Sigmoid colon (tissue), 7 donors: ENCODE measurements around the gene SPNS2. TPM values are rescaled to one million over a fixed set of nuclear protein-coding genes. Genes with fewer than 3 reads are reported as not detected.

Source experiments
- DNase-seq: peaks from one replicate; pipeline ENCODE4 v3.0.0-alpha.2; 2019
- H3K27ac ChIP-seq, 4 donors: fragments of 200-600 bp; sonication (generic); one replicate each; pipeline ENCODE4 v1.5.1; 2016 to 2019; ENCODE audit warnings: mild to moderate bottlenecking in 1 of 4
- H3K27me3 ChIP-seq, 3 donors: fragments of 200-600 bp; sonication (generic); one replicate each; pipeline ENCODE4 v1.5.1; 2019; ENCODE audit warnings: mild to moderate bottlenecking in 1 of 3
- H3K36me3 ChIP-seq, 4 donors: fragments of 200-600 bp; sonication (generic); one replicate each; pipeline ENCODE4 v1.5.1; 2016 to 2019
- H3K4me1 ChIP-seq, 4 donors: fragments of 200-600 bp; sonication (generic); one replicate each; pipeline ENCODE4 v1.5.1; 2017 to 2019
- H3K4me3 ChIP-seq, 4 donors: fragments of 200-600 bp; sonication (generic); one replicate each; pipeline ENCODE4 v1.5.1; 2017 to 2019; ENCODE audit warnings: mild to moderate bottlenecking in 2 of 4, moderate library complexity in 1 of 4
- H3K9me3 ChIP-seq, 4 donors: fragments of 200-600 bp in 3 of 4; sonication (generic) in 3 of 4; one replicate each; pipeline versions ENCODE4 v1.5.1 to v1.6.1; 2013 to 2019
- EP300 ChIP-seq, 4 donors: sonication (generic); formaldehyde crosslinking; IDR thresholded peaks; one replicate each; pipeline ENCODE4 v1.6.1; 2017; ENCODE audit warnings: antibody characterized with exemption in 4 of 4
- POLR2A ChIP-seq, 2 donors: fragments of 450-650 bp; IDR thresholded peaks; one replicate each; pipeline ENCODE4 v1.6.1; 2016; ENCODE audit warnings: antibody characterized with exemption in 2 of 2, mild to moderate bottlenecking in 2 of 2, moderate library complexity in 2 of 2
- POLR2AphosphoS5 ChIP-seq, 4 donors: sonication (generic); formaldehyde crosslinking; IDR thresholded peaks; one replicate each; pipeline ENCODE4 v1.6.1; 2017; ENCODE audit warnings: antibody characterized with exemption in 4 of 4
- WGBS, 2 donors: extraction: QIAGEN DNeasy Blood & Tissue Kit; methylation state at CpG; one replicate each; pipeline ENCODE4 v1.1.7; 2013; 5-methylcytosine and 5-hydroxymethylcytosine counted together
- intact Hi-C: fragments of 100-400 bp; cut with DNase I; formaldehyde crosslinking; loops from one replicate; pipeline ENCODE4 v1.15.1; 2023
- polyA plus RNA-seq, 3 donors: library from polyadenylated mRNA; stranded (reverse); fragments of 200-250 nt; gene quantifications; one replicate each; pipeline ENCODE4 v1.2.3, GENCODE V29; 2013
- total RNA-seq, 4 donors: library from RNA; depleted of rRNA; stranded (reverse); fragments of >200 nt; gene quantifications; one replicate each; pipeline ENCODE4 v1.1.0, GENCODE V29; 2016
- TF ChIP-seq, protein P1 (sequence below), 4 experiments: fragments of 450-650 bp in 3 of 4; fragments of 200-600 bp in 1 of 4; IDR thresholded peaks; one replicate each; pipeline ENCODE4 v1.5.1; 2016 to 2019; ENCODE audit warnings: antibody characterized with exemption in 4 of 4, mild to moderate bottlenecking in 3 of 4, moderate library complexity in 2 of 4
- donor health status: healthy with polysubstance abuse.
- donor health status: Bipolar disorder and iron deficiency.
- donor health status: healthy.

Gene SPNS2
- total and polyA plus RNA-seq, 7 donors = 5.3 to 40.5 (median 9.8) TPM

DNA sequence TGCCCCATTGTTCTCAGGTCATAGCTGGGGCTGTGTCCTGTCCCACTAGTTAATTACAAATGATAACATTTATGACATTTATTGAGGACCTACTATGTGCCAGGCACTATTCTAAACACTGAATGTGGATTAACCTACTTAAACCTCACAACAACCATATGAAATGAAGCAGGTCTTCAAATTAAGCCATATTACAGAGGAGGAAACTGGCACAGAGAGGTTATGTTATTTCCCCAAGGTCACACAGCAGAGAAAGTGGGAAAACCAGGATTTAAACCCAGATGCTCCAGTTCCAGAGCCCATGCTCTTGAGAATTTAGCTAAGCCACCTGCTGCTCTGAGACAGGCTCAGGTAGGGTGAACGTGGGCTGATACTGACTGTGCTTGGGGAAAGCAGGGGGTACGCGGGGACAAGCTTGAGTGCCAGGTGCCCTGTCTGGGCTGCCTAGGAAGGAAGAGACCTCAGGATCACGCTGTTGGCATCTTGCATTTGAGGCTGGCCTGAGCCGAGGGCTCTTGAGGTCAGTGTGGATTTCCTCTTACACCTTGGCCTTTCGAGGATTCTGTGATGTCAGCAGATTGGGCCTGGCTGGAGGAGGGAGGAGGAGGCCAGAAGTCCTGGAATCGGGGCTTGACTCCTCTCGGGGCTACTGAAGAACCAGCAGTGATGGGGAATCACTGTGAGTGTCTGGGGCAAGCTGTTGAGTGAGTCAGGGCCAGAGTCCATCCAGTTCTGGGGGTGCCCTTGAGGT lies 8.9 kb downstream of the SPNS2 start:
- intact Hi-C loops = no loop called here
- no peaks in the 10 kb centered on the region for H3K36me3 ChIP-seq
- H3K9me3 ChIP-seq = no peaks in the 10 kb centered on the region
- peak overlapping the region in 1 of 4 donors; percentile 21 for H3K27ac ChIP-seq
- peaks cover 0 to 49% (median 20%) of the 10 kb centered on the region in 3 donors for H3K27me3 ChIP-seq
- TF ChIP-seq EP300 (IDR thresholded peaks at IDR 0.05) (no peak), POLR2AphosphoS5 (IDR thresholded peaks at IDR 0.05) (no peak), POLR2A (IDR thresholded peaks at IDR 0.05) (no peak)
- TF ChIP-seq, protein P1, sequence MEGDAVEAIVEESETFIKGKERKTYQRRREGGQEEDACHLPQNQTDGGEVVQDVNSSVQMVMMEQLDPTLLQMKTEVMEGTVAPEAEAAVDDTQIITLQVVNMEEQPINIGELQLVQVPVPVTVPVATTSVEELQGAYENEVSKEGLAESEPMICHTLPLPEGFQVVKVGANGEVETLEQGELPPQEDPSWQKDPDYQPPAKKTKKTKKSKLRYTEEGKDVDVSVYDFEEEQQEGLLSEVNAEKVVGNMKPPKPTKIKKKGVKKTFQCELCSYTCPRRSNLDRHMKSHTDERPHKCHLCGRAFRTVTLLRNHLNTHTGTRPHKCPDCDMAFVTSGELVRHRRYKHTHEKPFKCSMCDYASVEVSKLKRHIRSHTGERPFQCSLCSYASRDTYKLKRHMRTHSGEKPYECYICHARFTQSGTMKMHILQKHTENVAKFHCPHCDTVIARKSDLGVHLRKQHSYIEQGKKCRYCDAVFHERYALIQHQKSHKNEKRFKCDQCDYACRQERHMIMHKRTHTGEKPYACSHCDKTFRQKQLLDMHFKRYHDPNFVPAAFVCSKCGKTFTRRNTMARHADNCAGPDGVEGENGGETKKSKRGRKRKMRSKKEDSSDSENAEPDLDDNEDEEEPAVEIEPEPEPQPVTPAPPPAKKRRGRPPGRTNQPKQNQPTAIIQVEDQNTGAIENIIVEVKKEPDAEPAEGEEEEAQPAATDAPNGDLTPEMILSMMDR (IDR thresholded peaks at IDR 0.05) = no peak
- DNase-seq = no peak
- 82 to 86% methylated on average over 8 of the region's 8 CpGs for WGBS, 2 donors
- H3K4me3 ChIP-seq = no peak overlapping the region
- peaks cover 0 to 4% (median 0%) of the 10 kb centered on the region in 4 donors for H3K4me1 ChIP-seq

GRCh38 chr17:4508207-4508606 lies 9.5 kb downstream of the SPNS2 start:
- 87 to 93% methylated on average over 3 of the region's 3 CpGs for WGBS, 2 donors
- H3K27me3 ChIP-seq = peaks cover 0 to 42% (median 13%) of the 10 kb centered on the region in 3 donors

DNA sequence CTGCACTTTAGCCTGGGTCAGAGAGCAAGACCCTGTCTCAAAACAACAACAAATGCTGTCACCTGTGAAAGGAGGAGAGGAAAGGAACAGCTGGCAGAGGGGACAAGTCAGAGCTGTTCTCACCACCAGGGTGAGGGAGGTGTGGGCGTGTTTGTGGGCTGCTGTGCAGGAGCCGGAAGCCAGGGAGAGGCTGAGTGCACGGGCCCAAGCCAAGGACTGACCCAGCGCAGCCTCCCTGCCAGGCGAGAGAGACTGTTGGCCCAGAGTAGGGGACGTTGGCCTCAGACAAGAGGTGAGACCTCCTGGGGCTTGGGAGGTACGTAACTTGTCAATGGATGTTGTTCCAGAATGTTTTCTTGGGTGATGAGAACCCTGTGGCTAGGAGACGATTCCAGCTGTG lies 10.7 kb downstream of the SPNS2 start:
- Histone ChIP-seq H3K4me3 (no peak overlapping the region), H3K9me3 (no peaks in the 10 kb centered on the region), H3K27me3 (peaks cover 0 to 30% (median 4%) of the 10 kb centered on the region in 3 donors), H3K27ac (peak overlapping the region in 3 of 4 donors; percentile 16 to 66 (median 25)), H3K4me1 (peaks cover 0 to 4% (median 0%) of the 10 kb centered on the region in 4 donors), H3K36me3 (no peaks in the 10 kb centered on the region)
- intact Hi-C loops = no loop called here
- DNase-seq = peak; percentile 54
- TF ChIP-seq POLR2AphosphoS5 (IDR thresholded peaks at IDR 0.05) = no peak
- no peak for TF ChIP-seq EP300 (IDR thresholded peaks at IDR 0.05)
- TF ChIP-seq POLR2A (IDR thresholded peaks at IDR 0.05) = no peak
- TF ChIP-seq, protein P1 (IDR thresholded peaks at IDR 0.05) = no peak
- 44 to 69% methylated on average over 8 of the region's 8 CpGs for WGBS, 2 donors

More at GRCh38 chr17:4508207-4508606, 9.5 kb downstream of the SPNS2 start:
- Histone ChIP-seq H3K4me3 (no peak overlapping the region), H3K9me3 (no peaks in the 10 kb centered on the region), H3K27ac (peak overlapping the region in 1 of 4 donors; percentile 21), H3K36me3 (no peaks in the 10 kb centered on the region), H3K4me1 (peaks cover 0 to 4% (median 0%) of the 10 kb centered on the region in 4 donors)
- no peak for DNase-seq
- TF ChIP-seq POLR2A (IDR thresholded peaks at IDR 0.05) (no peak), EP300 (IDR thresholded peaks at IDR 0.05) (no peak), POLR2AphosphoS5 (IDR thresholded peaks at IDR 0.05) (no peak)
- TF ChIP-seq, protein P1 (IDR thresholded peaks at IDR 0.05) = no peak
- intact Hi-C loops = no loop called here

DNA sequence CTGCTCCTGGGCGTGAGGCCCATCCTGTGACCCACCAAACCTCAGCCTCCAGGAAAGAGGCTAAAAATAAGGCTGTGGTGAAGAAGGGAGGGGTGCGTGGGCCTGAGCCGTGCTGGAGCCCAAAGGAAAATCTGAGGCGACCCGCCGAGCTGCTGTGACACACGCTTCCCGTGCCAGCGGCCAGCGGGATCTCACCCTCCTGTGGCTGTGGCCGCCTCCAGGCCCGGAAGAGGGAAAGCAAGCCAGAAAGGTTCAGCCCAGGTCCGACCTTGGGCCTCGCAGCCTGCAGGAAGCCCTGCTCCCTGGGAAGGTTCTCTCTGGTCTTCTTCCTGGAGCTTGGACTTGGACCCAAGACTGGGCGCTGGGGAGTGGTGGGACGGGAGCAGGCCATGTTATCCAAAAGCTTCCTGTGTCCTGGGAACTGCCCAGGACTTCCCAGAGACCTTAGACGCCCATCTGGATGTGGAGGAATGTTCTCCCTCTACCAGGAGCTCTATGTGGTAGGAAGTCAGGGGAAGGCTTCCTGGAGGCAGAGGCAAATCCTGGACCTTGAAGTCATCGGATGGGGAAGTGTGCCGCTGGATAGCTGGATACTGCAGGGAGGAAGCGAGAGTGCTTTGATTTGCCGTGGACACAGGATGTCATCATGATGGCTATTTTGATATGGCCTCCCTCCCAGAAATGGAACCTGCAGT lies 11.4 kb downstream of the SPNS2 start:
- peak; percentile 55 for DNase-seq
- TF ChIP-seq POLR2A (IDR thresholded peaks at IDR 0.05) (no peak), EP300 (IDR thresholded peaks at IDR 0.05) (no peak), POLR2AphosphoS5 (IDR thresholded peaks at IDR 0.05) (no peak)
- TF ChIP-seq, protein P1 (IDR thresholded peaks at IDR 0.05) = no peak
- 75 to 89% methylated on average over 21 of the region's 21 CpGs for WGBS, 2 donors
- Histone ChIP-seq H3K27ac (peak overlapping the region in 3 of 4 donors; percentile 16 to 66 (median 25)), H3K36me3 (no peaks in the 10 kb centered on the region), H3K9me3 (no peaks in the 10 kb centered on the region), H3K4me1 (peaks cover 0 to 4% (median 0%) of the 10 kb centered on the region in 4 donors), H3K4me3 (no peak overlapping the region), H3K27me3 (peaks cover 0 to 24% (median 0%) of the 10 kb centered on the region in 3 donors)
- intact Hi-C loops = no loop called here
